Activated CD8-positive, alpha-beta memory T cell treated with anti-CD3 and anti-CD28 coated beads for 1 hour (primary cell): Measurements from ENCODE around the gene ZNF436.

Source experiments
- DNase-seq, 2 donors: peaks; one replicate each; pipeline ENCODE4 v3.0.0-alpha.2; 2020; ENCODE audit warnings: low read depth in 1 of 2; ENCODE audit errors: extremely low read depth in 1 of 2

Gene ZNF436

GRCh38 chr1:23369335-23370013 lies at the start of gene ZNF436:
TSS of gene ZNF436 (minus strand) at chr1:23369836. CDS start at chr1:23368005, 1,831 bp downstream.
- DNase-seq, result peak in 1 of 2 donors; percentile 19

- no peak for DNase-seq
Measured at GRCh38 chr1:23419180-23419579, 49.5 kb upstream of the ZNF436 start.

GRCh38 chr1:23417570-23417969 lies 47.9 kb upstream of the ZNF436 start:
- DNase-seq, result no peak

GRCh38 chr1:23416964-23417363 lies 47.3 kb upstream of the ZNF436 start:
- no peak for DNase-seq

GRCh38 chr1:23408797-23409290 lies 39.2 kb upstream of the ZNF436 start:
- DNase-seq, result no peak

- DNase-seq, result no peak
Measured at GRCh38 chr1:23407016-23407630, 37.5 kb upstream of the ZNF436 start.

- no peak for DNase-seq
Measured at GRCh38 chr1:23405946-23406345, 36.3 kb upstream of the ZNF436 start.

GRCh38 chr1:23403735-23404486 lies 34.3 kb upstream of the ZNF436 start:
- peak; percentile 44 to 72 for DNase-seq

- no peak for DNase-seq
Measured at GRCh38 chr1:23403355-23403734, 33.7 kb upstream of the ZNF436 start.

GRCh38 chr1:23403038-23403336 lies 33.4 kb upstream of the ZNF436 start:
- no peak for DNase-seq

GRCh38 chr1:23402286-23403037 lies 32.8 kb upstream of the ZNF436 start:
- no peak for DNase-seq

GRCh38 chr1:23401313-23401712 lies 31.7 kb upstream of the ZNF436 start:
- no peak for DNase-seq

GRCh38 chr1:23400324-23401114 lies 30.9 kb upstream of the ZNF436 start:
- DNase-seq, result no peak

- DNase-seq, result no peak
Measured at GRCh38 chr1:23399229-23399628, 29.6 kb upstream of the ZNF436 start.

GRCh38 chr1:23397908-23398307 lies 28.3 kb upstream of the ZNF436 start:
- DNase-seq, result no peak

GRCh38 chr1:23396380-23396779 lies 26.7 kb upstream of the ZNF436 start:
- DNase-seq, result no peak

GRCh38 chr1:23395849-23396248 lies 26.2 kb upstream of the ZNF436 start:
- DNase-seq, result no peak

- DNase-seq, result no peak
Measured at GRCh38 chr1:23395154-23395724, 25.6 kb upstream of the ZNF436 start.

GRCh38 chr1:23394684-23395083 lies 25.0 kb upstream of the ZNF436 start:
- DNase-seq, result no peak

GRCh38 chr1:23394181-23394580 lies 24.5 kb upstream of the ZNF436 start:
- no peak for DNase-seq
